Measurements from ENCODE around the gene NFATC3. TPM values are rescaled to one million over a fixed set of nuclear protein-coding genes. Genes with fewer than 3 reads are reported as not detected.

NFATC3 gene
- total RNA-seq, 2 donors from 2014 or later, result 27.4 to 30.1 TPM

DNA sequence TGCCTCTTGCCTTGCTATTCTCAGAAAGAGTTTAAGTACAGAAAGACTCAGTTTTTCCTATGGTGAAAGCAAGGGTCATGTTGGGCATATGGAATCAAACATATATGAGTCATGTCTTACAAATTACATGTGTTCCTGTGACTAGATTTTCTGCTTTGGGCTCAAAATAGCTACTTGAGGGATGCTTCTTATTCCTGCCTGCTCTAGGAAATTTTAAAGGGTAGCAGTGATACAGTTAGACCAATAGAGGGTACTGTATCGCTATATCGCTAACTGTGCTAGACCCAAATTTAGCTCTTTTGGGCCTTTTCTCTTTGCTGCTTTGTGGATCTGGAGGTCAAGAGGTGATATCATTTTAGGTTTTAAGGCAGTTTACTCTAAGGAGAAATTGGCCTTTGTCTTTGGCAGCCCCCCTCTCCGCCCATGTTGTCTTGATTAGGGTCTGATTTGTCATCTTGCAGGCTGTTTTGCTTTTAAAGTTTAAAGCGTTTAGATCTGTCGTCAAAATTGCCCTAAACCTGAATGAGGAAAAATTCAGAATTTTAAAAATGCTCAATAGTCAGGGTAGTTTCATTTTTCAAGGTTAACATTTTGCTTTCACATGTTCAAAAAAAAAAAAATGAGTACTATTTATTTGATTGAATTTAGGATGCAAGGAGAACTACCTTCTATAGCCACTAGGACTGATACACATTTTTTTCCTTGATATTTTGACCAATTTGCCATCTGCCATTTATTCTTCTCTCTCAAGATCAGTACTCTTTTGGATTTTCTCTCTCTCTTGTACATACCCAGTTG is 8.8 kb downstream of the NFATC3 start:
- Histone ChIP-seq H3K27me3 (ENCODE audit: control insufficient read depth, insufficient read depth, low read length, poor library complexity, severe bottlenecking) (no peaks in the 10 kb centered on the region), H3K9ac (ENCODE audit: extremely low read depth, low read length, poor library complexity, severe bottlenecking) (no peak overlapping the region), H3K36me3 (ENCODE audit: control insufficient read depth, insufficient read depth, low read length) (no peaks in the 10 kb centered on the region), H3K27ac (ENCODE audit: low read depth, low read length) (no peak overlapping the region), H3K4me1 (ENCODE audit: control insufficient read depth, insufficient read depth, low read length) (peaks cover 8% of the 10 kb centered on the region), H3K4me3 (ENCODE audit: low read length) (no peak overlapping the region), H3K9me3 (ENCODE audit: control insufficient read depth, low read length) (no peaks in the 10 kb centered on the region)
- TF ChIP-seq, protein P1, sequence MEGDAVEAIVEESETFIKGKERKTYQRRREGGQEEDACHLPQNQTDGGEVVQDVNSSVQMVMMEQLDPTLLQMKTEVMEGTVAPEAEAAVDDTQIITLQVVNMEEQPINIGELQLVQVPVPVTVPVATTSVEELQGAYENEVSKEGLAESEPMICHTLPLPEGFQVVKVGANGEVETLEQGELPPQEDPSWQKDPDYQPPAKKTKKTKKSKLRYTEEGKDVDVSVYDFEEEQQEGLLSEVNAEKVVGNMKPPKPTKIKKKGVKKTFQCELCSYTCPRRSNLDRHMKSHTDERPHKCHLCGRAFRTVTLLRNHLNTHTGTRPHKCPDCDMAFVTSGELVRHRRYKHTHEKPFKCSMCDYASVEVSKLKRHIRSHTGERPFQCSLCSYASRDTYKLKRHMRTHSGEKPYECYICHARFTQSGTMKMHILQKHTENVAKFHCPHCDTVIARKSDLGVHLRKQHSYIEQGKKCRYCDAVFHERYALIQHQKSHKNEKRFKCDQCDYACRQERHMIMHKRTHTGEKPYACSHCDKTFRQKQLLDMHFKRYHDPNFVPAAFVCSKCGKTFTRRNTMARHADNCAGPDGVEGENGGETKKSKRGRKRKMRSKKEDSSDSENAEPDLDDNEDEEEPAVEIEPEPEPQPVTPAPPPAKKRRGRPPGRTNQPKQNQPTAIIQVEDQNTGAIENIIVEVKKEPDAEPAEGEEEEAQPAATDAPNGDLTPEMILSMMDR (conservative IDR thresholded peaks at IDR 0.05), result peak; percentile 71
- Mint-ChIP-seq H3K36me3 (ENCODE audit: low read depth) (peaks cover 4% of the 10 kb centered on the region), H3K9me3 (no peaks in the 10 kb centered on the region), H3K27ac (no peak overlapping the region), H3K4me1 (peaks cover 26% of the 10 kb centered on the region), H3K4me3 (no peak overlapping the region), H3K27me3 (ENCODE audit: insufficient read depth) (no peaks in the 10 kb centered on the region)
- WGBS, 2 experiments (ENCODE audit: insufficient coverage in 1 of 2, insufficient read length in 1 of 2), result 83 to 90% methylated on average over 2 to 5 of the region's 5 CpGs
- no peak for DNase-seq

DNA sequence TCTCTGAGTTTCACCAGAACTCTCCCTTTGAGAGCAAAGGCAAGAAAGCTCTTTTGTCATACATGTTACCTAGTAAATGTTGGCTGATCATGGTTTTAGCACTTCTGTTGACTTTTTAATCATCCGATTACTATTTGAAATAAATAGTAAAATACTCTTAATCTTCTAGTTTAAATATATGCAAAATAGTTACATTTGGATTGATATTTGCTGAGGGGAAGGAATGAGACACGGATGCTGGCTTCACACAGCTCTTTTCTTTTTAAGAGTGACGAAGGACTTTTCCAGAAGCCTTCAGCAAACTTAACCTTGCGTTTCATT is 9.4 kb downstream of the NFATC3 start:
- Mint-ChIP-seq H3K4me1 (peaks cover 22% of the 10 kb centered on the region), H3K4me3 (no peak overlapping the region), H3K36me3 (ENCODE audit: low read depth) (peaks cover 5% of the 10 kb centered on the region), H3K27ac (no peak overlapping the region), H3K27me3 (ENCODE audit: insufficient read depth) (no peaks in the 10 kb centered on the region), H3K9me3 (no peaks in the 10 kb centered on the region)
- TF ChIP-seq, protein P1 (conservative IDR thresholded peaks at IDR 0.05), result peak; percentile 36
- WGBS, 2 experiments (ENCODE audit: insufficient coverage in 1 of 2, insufficient read length in 1 of 2), result 88 to 94% methylated on average over 2 to 3 of the region's 4 CpGs
- Histone ChIP-seq H3K9ac (ENCODE audit: extremely low read depth, low read length, poor library complexity, severe bottlenecking) (no peak overlapping the region), H3K27ac (ENCODE audit: low read depth, low read length) (no peak overlapping the region), H3K9me3 (ENCODE audit: control insufficient read depth, low read length) (no peaks in the 10 kb centered on the region), H3K36me3 (ENCODE audit: control insufficient read depth, insufficient read depth, low read length) (no peaks in the 10 kb centered on the region), H3K4me1 (ENCODE audit: control insufficient read depth, insufficient read depth, low read length) (peaks cover 6% of the 10 kb centered on the region), H3K27me3 (ENCODE audit: control insufficient read depth, insufficient read depth, low read length, poor library complexity, severe bottlenecking) (no peaks in the 10 kb centered on the region), H3K4me3 (ENCODE audit: low read length) (no peak overlapping the region)
- DNase-seq, result no peak

DNA sequence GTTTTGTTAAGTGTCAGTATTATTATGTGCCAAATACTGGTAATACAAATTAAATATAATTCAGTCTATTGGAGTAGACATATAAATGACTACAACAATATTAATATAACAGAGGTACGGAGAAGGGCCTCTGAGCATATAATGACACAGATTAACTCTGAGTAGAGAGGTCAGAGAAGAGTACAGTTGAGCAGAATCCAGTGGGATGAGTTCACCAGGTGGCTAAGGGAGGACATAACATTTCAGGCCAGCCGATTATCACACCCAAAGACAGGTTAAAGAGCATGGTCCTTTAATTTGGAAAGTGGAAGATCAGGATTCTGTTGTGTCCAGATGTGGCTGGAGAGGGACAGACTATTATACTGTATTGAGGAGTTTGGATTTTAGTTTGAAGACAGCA is 11.3 kb downstream of the NFATC3 start:
- H3K4me3 ChIP-seq (ENCODE audit: low read length), result no peak overlapping the region
- H3K27me3 ChIP-seq (ENCODE audit: control insufficient read depth, insufficient read depth, low read length, poor library complexity, severe bottlenecking), result no peaks in the 10 kb centered on the region
- no peak overlapping the region for H3K27ac ChIP-seq (ENCODE audit: low read depth, low read length)
- peaks cover 10% of the 10 kb centered on the region for H3K4me1 Mint-ChIP-seq
- H3K4me3 Mint-ChIP-seq, result no peak overlapping the region
- H3K27ac Mint-ChIP-seq, result no peak overlapping the region
- no peak for DNase-seq
- no peaks in the 10 kb centered on the region for H3K9me3 Mint-ChIP-seq
- H3K27me3 Mint-ChIP-seq (ENCODE audit: insufficient read depth), result no peaks in the 10 kb centered on the region
- peaks cover 5% of the 10 kb centered on the region for H3K36me3 Mint-ChIP-seq (ENCODE audit: low read depth)
- no peaks in the 10 kb centered on the region for H3K4me1 ChIP-seq (ENCODE audit: control insufficient read depth, insufficient read depth, low read length)
- WGBS, 2 experiments (ENCODE audit: insufficient coverage in 1 of 2, insufficient read length in 1 of 2), result 98 to 100% methylated on average over 1 to 2 of the region's 2 CpGs
- H3K9ac ChIP-seq (ENCODE audit: extremely low read depth, low read length, poor library complexity, severe bottlenecking), result no peak overlapping the region
- no peaks in the 10 kb centered on the region for H3K9me3 ChIP-seq (ENCODE audit: control insufficient read depth, low read length)
- TF ChIP-seq, protein P1 (conservative IDR thresholded peaks at IDR 0.05), result no peak
- no peaks in the 10 kb centered on the region for H3K36me3 ChIP-seq (ENCODE audit: control insufficient read depth, insufficient read depth, low read length)
